ENCODE data around the gene USP4.

USP4 gene

DNA sequence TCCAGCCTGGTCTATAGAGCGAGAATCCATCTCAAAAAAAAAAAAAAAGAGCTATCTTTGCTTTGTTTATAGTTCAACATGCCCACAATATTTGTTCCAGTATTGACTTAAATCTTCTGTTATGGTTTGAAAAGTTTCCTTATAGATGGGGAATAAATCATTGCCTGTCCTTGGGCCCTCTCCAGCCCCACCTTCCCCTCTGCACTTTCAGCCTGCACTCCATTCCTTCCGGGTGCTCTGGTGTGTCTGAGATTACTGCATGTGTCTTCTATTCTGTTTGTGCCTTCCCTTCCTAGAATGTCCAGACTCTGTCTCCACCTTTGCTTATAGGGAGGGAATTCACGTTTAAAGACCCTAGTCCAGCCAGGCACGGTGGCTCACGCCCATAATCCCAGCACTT, 43.5 kb upstream of the USP4 start:
- in situ Hi-C loops (cut with MboI; ENCODE audit: low sequenced_read_pairs, unreplicated experiment): no loop called here
- TF ChIP-seq, protein P1, sequence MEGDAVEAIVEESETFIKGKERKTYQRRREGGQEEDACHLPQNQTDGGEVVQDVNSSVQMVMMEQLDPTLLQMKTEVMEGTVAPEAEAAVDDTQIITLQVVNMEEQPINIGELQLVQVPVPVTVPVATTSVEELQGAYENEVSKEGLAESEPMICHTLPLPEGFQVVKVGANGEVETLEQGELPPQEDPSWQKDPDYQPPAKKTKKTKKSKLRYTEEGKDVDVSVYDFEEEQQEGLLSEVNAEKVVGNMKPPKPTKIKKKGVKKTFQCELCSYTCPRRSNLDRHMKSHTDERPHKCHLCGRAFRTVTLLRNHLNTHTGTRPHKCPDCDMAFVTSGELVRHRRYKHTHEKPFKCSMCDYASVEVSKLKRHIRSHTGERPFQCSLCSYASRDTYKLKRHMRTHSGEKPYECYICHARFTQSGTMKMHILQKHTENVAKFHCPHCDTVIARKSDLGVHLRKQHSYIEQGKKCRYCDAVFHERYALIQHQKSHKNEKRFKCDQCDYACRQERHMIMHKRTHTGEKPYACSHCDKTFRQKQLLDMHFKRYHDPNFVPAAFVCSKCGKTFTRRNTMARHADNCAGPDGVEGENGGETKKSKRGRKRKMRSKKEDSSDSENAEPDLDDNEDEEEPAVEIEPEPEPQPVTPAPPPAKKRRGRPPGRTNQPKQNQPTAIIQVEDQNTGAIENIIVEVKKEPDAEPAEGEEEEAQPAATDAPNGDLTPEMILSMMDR (IDR thresholded peaks at IDR 0.05; ENCODE audit: borderline replicate concordance, control extremely low read depth, extremely low read depth, insufficient read depth, missing control alignments): no peak
- DNase-seq (ENCODE audit: low spot score): no peak

DNA sequence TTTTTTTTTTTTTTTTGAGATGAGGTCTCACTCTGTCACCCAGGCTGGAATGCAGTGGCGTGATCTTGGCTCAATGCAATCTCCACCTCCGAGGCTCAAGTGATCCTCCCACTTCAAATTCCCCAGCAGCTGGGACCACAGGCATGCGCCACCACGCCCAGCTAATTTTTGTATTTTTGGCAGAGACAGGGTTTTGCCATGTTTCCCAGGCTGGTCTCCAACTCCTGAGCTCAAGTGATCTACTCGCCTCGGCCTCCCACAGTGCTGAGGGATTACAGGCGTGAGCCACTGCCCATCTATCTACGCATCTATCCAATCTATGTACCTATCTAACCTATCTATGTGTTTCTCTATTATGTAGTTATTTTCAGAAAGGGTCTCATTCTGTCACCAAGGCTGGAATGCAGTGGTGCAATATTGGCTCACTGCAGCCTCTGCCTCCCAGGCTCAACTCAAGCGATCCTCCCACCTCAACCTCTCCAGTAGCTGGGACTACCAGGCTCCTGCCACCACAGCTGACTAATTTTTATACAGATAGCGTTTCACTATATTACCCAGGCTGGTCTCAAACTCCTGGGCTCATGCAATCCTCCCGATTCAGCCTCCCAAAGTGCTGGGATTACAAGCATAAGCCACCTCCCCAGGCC, 38.5 kb upstream of the USP4 start:
- TF ChIP-seq, protein P1 (IDR thresholded peaks at IDR 0.05; ENCODE audit: borderline replicate concordance, control extremely low read depth, extremely low read depth, insufficient read depth, missing control alignments): no peak
- no peak for DNase-seq (ENCODE audit: low spot score)
- in situ Hi-C loops (cut with MboI; ENCODE audit: low sequenced_read_pairs, unreplicated experiment): no loop called here

DNA sequence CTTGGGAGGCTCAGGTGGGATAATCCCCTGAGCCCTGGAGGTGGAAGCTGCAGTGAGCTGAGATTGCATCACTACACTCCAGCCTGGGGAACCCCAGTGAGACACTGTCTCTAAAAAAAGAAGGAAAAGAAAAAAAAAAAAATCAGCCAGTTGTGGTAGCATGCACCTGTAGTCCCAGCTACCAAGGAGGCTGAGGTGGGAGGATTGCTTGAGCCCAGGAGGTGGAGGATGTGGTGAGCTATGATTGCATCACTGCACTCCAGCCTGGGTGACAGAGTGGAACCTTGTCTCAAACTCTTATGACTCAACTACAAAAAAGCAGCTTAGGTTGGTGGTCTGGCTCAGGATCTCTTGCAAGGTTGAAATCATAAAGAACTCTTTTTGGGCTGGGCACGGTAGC, 37.6 kb upstream of the USP4 start:
- DNase-seq (ENCODE audit: low spot score): peak; percentile 38
- TF ChIP-seq, protein P1 (IDR thresholded peaks at IDR 0.05; ENCODE audit: borderline replicate concordance, control extremely low read depth, extremely low read depth, insufficient read depth, missing control alignments): no peak
- in situ Hi-C loops (cut with MboI; ENCODE audit: low sequenced_read_pairs, unreplicated experiment): no loop called here

DNA sequence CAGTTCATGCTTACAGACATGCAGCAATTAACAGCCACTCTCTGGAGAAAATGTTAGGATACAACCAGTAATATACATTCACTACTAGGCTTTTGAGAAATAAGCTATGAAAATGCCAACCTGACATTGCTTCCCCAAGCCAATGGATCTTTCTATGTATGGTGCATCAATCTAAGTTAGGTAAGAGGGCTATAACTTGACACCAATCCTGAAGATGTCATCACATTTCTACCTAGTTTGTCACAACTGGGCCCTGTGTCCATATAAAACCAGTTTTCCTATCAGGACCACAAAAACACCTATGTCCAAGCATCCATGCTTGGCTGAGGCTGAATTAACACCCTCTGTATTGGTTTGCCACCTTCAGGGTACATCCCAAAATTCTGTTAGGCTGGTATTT, 32.1 kb upstream of the USP4 start:
- TF ChIP-seq, protein P1 (IDR thresholded peaks at IDR 0.05; ENCODE audit: borderline replicate concordance, control extremely low read depth, extremely low read depth, insufficient read depth, missing control alignments): no peak
- DNase-seq (ENCODE audit: low spot score): no peak
- in situ Hi-C loops (cut with MboI; ENCODE audit: low sequenced_read_pairs, unreplicated experiment): no loop called here

DNA sequence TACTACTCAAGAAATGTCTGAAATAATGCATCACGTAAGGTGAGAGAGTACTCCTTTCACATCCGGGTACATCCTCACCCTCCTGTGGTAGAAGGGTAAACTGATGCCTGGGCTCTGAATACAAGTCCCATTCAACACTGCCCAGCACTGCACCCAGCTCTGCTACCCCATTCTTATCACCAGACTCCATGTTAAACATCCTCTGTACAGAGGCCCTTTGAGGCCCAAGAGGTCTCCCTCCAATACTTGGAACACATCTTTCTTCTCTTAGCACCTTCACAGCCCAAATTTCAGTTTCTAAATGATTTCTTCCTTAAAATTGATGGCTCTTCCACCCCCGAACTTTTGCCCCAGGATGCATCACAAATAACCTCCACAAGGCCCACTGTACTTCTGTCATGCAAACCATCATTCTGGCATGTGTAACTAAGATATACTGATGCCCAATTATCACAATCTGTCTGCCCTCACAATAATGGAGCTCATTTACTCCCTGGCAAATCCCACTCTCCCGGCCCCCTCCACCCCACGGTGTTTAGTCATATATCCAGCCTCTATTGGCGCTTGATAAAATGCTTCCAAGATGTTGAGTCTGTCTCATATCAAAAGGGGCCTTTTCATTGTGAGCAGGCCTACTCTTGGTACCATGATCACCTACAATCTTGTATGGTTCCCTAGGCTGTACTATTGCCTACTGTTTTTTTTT, 30.9 kb upstream of the USP4 start:
- TF ChIP-seq, protein P1 (IDR thresholded peaks at IDR 0.05; ENCODE audit: borderline replicate concordance, control extremely low read depth, extremely low read depth, insufficient read depth, missing control alignments): no peak
- no peak for DNase-seq (ENCODE audit: low spot score)
- in situ Hi-C loops (cut with MboI; ENCODE audit: low sequenced_read_pairs, unreplicated experiment): no loop called here

DNA sequence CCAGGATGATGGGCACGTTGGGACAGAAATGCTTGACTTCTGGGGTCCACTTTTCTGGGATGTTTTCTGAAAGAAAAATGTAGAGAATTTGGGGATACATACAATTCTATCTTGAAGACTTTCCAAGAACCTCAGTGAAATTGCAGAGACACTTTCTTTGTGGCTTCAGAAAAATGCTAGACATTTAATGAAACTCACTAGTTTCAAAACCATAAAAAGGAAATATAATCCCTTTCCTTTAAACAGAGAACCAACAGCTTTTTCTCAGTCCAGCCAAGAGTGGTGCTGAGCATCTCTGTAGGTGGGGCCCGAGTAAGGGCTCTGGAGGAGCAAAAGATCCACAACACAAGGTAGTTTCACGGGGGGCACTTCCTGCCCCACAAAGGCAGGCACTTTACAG, 22.7 kb upstream of the USP4 start:
- TF ChIP-seq, protein P1 (IDR thresholded peaks at IDR 0.05; ENCODE audit: borderline replicate concordance, control extremely low read depth, extremely low read depth, insufficient read depth, missing control alignments): no peak
- in situ Hi-C loops (cut with MboI; ENCODE audit: low sequenced_read_pairs, unreplicated experiment): no loop called here
- no peak for DNase-seq (ENCODE audit: low spot score)
